ENCODE data around the gene PSKH1. TPM values are rescaled to one million over a fixed set of nuclear protein-coding genes. Genes with fewer than 3 reads are reported as not detected.
A peak's percentile ranks its signal among the peaks of the same experiment; 100 is the strongest.
"Not testable (repeated sequence)": the region's sequence is repeated elsewhere in the genome, so short reads cannot be mapped to it uniquely, and the experiment has no call there.

The PSKH1 gene
- total RNA-seq, 4 donors from 2014 or later: 26.4 to 60.2 (median 35.5) TPM

DNA sequence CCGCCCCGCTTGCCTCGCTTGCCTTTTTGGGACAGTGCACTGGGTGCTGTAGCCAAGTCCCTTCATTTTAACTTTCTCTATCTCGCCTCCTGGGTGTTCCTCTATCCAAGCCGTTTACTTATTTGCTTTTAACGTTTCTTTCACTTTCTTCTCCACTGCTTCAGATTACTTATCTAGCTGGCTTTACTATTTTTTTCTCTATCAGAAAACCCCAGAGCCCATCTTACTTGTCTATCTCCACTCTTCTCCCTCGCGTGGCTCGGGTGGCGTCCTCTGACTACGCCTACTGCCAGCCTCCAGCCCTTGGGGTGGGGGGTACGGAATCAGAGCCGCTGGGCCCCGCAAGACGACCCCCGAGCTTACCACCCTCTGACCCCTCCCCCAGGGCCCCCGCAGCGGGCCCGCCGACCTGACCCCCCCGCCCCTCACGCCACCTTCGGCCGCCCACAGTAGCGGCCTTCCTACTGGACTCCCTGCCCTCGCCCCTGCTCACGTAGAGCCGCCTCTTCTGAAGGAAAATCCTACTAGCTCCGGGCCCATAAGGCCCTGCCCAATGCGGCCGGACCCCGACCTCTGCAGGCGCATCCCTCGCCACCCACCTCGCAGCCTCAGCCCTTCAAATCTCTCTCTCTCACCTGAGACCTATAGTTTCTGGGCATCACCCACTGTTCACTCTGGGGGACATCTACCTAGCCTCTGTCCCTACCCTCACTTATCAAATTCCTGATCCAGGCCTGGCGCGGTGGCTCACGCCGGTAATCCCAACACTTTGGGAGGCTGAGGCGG is 76.4 kb downstream of the PSKH1 start:
- TF ChIP-seq, protein P1, sequence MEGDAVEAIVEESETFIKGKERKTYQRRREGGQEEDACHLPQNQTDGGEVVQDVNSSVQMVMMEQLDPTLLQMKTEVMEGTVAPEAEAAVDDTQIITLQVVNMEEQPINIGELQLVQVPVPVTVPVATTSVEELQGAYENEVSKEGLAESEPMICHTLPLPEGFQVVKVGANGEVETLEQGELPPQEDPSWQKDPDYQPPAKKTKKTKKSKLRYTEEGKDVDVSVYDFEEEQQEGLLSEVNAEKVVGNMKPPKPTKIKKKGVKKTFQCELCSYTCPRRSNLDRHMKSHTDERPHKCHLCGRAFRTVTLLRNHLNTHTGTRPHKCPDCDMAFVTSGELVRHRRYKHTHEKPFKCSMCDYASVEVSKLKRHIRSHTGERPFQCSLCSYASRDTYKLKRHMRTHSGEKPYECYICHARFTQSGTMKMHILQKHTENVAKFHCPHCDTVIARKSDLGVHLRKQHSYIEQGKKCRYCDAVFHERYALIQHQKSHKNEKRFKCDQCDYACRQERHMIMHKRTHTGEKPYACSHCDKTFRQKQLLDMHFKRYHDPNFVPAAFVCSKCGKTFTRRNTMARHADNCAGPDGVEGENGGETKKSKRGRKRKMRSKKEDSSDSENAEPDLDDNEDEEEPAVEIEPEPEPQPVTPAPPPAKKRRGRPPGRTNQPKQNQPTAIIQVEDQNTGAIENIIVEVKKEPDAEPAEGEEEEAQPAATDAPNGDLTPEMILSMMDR (IDR thresholded peaks at IDR 0.05): no peak
- TF ChIP-seq POLR2A (IDR thresholded peaks at IDR 0.05): no peak
- Histone ChIP-seq H3K4me3 (peak overlapping the region; percentile 78 to 95 (median 92)), H3K4me1 (peaks cover 0 to 28% (median 7%) of the 10 kb centered on the region in 4 donors), H3K9me3 (no peaks in the 10 kb centered on the region), H3K27me3 (no peaks in the 10 kb centered on the region), H3K36me3 (no peaks in the 10 kb centered on the region), H3K27ac (peak overlapping the region; percentile 88 to 96 (median 94))
- no peak for DNase-seq

DNA sequence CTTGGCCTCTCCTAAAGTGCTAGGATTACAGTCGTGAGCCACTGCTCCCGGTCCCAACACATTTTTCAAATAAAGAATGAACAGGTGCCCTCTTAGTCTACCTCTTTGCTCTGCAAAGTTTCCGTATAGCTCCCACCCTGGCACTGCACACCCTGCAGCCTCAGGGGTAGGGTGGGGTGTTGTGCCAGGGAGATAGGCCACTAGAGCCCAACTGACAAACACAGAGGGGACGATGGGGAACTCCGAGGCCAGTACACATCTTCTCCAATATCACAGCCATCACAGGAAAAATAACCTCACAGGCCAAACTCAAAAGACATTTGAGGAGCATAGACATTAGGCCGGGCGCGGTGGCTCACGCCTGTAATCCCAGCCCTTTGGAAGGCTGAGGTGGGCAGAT is 78.1 kb downstream of the PSKH1 start:
- Histone ChIP-seq H3K27ac (no peak overlapping the region), H3K27me3 (no peaks in the 10 kb centered on the region), H3K9me3 (no peaks in the 10 kb centered on the region), H3K4me1 (peaks cover 0 to 14% (median 7%) of the 10 kb centered on the region in 4 donors), H3K36me3 (no peaks in the 10 kb centered on the region), H3K4me3 (no peak overlapping the region)
- no peak for DNase-seq
- TF ChIP-seq, protein P1 (IDR thresholded peaks at IDR 0.05): no peak
- TF ChIP-seq POLR2A (IDR thresholded peaks at IDR 0.05): no peak

DNA sequence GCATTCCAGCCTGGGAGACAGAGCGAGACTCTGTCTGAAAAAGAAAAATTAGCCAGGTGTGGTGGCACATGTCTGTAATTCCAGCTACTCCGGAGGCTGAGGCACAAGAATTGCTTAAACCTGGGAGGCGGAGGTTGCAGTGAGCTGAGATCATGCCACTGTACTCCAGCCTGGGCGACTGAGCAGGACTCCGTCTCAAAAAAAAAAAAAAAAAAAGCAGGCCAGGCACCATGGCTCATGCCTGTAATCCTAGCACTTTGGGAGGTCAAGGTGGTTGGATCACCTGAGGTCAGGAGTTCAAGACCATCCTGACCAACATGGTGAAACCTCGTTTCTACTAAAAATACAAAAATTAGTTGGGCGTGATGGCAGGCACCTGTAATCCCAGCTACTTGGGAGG is 79.2 kb downstream of the PSKH1 start:
- not testable (repeated sequence) for DNase-seq, H3K27me3 ChIP-seq, H3K36me3 ChIP-seq, H3K9me3 ChIP-seq, H3K4me1 ChIP-seq, H3K4me3 ChIP-seq, H3K27ac ChIP-seq

DNA sequence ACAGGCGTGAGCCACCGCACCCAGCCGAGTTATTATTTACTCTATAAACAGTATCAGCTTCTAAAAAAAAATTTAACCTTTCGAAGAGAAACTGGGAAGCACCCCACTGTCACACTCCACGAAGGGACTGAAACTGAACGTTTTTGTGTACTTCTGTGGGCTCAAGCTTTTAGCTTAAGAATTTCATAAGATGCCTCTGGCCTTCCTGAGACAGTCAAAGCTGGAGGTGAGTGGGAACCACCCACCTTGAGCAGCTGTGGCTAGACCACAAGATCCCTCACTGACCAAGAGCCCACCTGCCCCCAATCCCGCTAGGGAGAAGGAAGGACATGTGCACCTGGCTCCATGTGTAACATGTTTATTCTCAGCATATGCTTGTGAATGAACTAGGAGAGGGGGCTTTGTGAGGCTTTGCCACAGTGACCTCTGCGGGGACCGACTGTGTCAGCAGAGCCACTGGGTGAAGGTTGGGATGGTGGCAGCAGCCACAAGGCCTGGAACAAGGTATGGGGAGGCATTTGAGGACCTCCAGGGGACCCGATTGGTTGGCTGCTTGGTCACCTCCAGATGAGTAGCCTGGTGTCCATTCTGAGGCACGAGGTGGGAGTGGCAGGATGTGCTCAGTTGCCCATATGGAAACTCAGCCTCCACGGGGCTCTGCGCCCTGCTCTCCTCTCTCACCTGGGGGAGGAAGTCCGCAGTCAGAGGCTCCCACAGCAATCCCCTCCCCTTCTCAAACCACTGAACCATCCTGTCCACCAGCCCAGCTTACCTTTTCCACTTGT is 82.5 kb downstream of the PSKH1 start:
- no peaks in the 10 kb centered on the region for H3K4me1 ChIP-seq
- H3K4me3 ChIP-seq: no peak overlapping the region
- no peaks in the 10 kb centered on the region for H3K36me3 ChIP-seq
- no peaks in the 10 kb centered on the region for H3K9me3 ChIP-seq
- no peak for DNase-seq
- no peaks in the 10 kb centered on the region for H3K27me3 ChIP-seq
- TF ChIP-seq, protein P1 (IDR thresholded peaks at IDR 0.05): no peak
- TF ChIP-seq POLR2A (IDR thresholded peaks at IDR 0.05): no peak
- H3K27ac ChIP-seq: peak overlapping the region in 1 of 4 donors; percentile 28

DNA sequence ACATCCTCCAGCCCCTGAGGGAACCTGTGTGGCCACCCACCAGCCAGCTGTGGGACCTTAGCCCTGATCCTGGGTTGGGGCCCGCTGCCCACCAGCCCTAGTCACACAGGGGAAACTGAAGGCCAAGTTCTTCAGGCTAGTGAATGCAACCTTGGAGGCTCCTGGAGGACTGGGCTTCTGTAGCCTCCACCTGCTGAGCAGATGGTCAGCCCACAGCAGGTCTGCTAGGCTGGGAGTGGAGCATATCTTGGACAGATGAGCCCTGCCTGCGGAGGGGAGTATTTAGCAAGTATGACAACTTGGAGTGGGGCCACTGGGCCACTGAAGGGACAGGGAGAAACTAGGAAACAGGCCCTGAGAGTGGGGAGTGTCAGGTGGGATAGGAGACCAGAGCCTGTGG is 83.2 kb downstream of the PSKH1 start:
- no peak for DNase-seq
- Histone ChIP-seq H3K4me3 (no peak overlapping the region), H3K27me3 (no peaks in the 10 kb centered on the region), H3K4me1 (no peaks in the 10 kb centered on the region), H3K9me3 (no peaks in the 10 kb centered on the region), H3K27ac (no peak overlapping the region), H3K36me3 (no peaks in the 10 kb centered on the region)
- TF ChIP-seq POLR2A (IDR thresholded peaks at IDR 0.05): no peak
- TF ChIP-seq, protein P1 (IDR thresholded peaks at IDR 0.05): no peak

DNA sequence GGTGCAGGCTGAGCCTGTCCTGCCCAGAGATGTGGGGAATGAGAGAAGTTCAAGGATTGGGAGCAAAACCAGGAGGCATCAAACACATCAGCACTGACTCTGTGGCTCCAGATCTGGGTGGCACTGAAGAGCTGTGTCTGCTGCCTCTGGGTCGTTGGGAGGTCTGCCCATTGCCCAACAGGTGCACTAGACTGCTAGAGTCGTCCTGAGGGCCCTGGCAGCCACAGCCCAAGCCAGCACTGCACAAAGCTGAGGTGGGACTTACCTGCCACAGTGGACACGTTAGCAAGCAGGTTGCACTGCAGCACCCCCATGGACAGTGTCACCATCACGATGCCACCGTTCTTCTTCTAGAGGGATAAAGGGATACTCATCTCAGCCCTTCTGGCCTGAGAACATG is 84.0 kb downstream of the PSKH1 start:
- H3K27ac ChIP-seq: no peak overlapping the region
- H3K4me1 ChIP-seq: no peaks in the 10 kb centered on the region
- TF ChIP-seq, protein P1 (IDR thresholded peaks at IDR 0.05): no peak

More for the DNA sequence above, 84.0 kb downstream of the PSKH1 start:
- Histone ChIP-seq H3K9me3 (no peaks in the 10 kb centered on the region), H3K4me3 (no peak overlapping the region), H3K27me3 (no peaks in the 10 kb centered on the region), H3K36me3 (no peaks in the 10 kb centered on the region)
- no peak for DNase-seq

Measured in Peyer's patch (tissue), 4 donors.